ENCODE results near the gene LSM10. TPM values are rescaled to one million over a fixed set of nuclear protein-coding genes. Genes with fewer than 3 reads are reported as not detected.
A peak's percentile ranks its signal among the peaks of the same experiment; 100 is the strongest.

The LSM10 gene
- total RNA-seq, 1 donor from 2014 or later, result 26.1 TPM

DNA sequence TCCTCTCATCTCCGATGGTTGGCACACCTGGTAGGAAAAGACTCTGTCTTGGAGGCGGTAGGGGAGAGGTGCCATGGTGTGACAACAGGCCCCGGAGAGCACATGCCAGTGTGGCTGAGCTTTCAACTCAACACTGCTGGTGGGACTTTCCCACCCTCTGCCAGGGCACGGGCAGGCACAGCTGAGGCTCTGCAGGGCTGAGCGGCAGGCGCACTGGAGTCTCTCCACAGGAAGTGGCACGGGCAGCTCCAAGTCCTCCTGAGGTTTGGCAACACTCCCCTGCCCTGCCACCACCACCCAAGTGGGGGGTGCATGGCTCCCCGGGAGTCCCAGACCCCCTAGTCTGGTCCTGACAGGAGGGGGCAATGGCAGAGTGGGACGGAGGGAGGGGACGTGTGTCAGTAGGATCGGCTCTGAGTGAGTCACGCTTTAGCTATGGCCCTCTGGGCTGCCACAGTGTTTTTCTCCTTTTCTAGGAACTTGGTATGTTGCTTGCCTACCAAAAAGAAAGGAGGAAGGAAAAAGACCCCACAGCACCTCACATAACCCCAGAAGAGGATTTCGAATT is 47.0 kb downstream of the LSM10 start:
- H3K27me3 Mint-ChIP-seq (ENCODE audit: low read depth), result no peaks in the 10 kb centered on the region
- no peak for DNase-seq (ENCODE audit: low spot score in 2 of 2, unreplicated experiment in 2 of 2)
- H3K9me3 Mint-ChIP-seq, result no peaks in the 10 kb centered on the region
- peaks cover 16% of the 10 kb centered on the region for H3K4me1 Mint-ChIP-seq
- no peak overlapping the region for H3K4me3 Mint-ChIP-seq
- no peak for TF ChIP-seq CTCF (IDR thresholded peaks at IDR 0.05; ENCODE audit: unreplicated experiment)
- H3K27ac Mint-ChIP-seq, result peak overlapping the region; percentile 92
- peaks cover 26% of the 10 kb centered on the region for H3K36me3 Mint-ChIP-seq

DNA sequence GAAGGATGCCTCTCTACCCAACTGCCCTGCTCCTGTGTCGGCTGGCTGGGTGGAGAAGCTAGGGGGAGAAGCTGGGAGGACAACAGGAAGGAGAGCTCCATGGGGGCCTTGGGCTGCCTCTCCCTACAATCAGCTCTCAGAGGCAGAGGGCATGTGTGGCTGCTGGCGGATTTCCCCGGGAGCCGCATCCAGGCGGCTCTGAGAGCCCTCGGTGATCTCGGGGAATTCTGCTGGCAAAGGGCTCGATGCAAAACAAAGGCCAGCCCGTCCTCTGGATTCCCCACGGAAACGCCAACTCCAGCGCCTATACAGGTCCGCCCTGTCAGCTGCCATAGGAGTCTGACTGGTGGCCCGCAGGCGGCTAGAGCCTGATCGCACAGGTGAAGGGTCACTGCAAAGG is 47.9 kb downstream of the LSM10 start:
- H3K9me3 Mint-ChIP-seq, result no peaks in the 10 kb centered on the region
- no peak overlapping the region for H3K4me3 Mint-ChIP-seq
- DNase-seq (ENCODE audit: low spot score in 2 of 2, unreplicated experiment in 2 of 2), result no peak
- peaks cover 27% of the 10 kb centered on the region for H3K36me3 Mint-ChIP-seq
- peaks cover 16% of the 10 kb centered on the region for H3K4me1 Mint-ChIP-seq
- TF ChIP-seq CTCF (IDR thresholded peaks at IDR 0.05; ENCODE audit: unreplicated experiment), result no peak
- no peaks in the 10 kb centered on the region for H3K27me3 Mint-ChIP-seq (ENCODE audit: low read depth)
- no peak overlapping the region for H3K27ac Mint-ChIP-seq

DNA sequence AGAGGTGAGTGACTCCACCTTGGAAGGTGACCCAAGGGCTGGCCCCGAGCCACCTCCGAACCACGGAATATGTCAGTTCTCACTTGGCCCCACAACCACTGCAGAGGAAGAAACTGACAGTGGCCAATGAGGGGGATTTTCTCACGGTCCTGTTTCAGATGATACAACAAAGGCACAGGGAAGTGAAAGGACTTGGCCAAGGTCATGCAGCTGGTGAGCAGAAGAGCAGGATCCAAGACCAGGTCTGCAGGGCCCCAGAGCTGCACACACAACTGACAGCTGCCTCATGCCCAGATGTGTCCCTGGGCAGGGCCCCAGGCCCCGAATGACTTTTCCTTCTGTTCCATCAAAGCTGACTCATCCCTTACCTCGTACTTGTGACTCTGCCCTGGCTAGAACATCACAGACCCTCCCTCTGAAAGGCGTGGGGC is 48.5 kb downstream of the LSM10 start:
- H3K9me3 Mint-ChIP-seq, result no peaks in the 10 kb centered on the region
- no peak for TF ChIP-seq CTCF (IDR thresholded peaks at IDR 0.05; ENCODE audit: unreplicated experiment)
- no peaks in the 10 kb centered on the region for H3K27me3 Mint-ChIP-seq (ENCODE audit: low read depth)
- H3K4me3 Mint-ChIP-seq, result no peak overlapping the region
- H3K4me1 Mint-ChIP-seq, result peaks cover 16% of the 10 kb centered on the region
- no peak for DNase-seq (ENCODE audit: low spot score in 2 of 2, unreplicated experiment in 2 of 2)
- H3K36me3 Mint-ChIP-seq, result peaks cover 27% of the 10 kb centered on the region
- H3K27ac Mint-ChIP-seq, result no peak overlapping the region

- DNase-seq (ENCODE audit: low spot score in 2 of 2, unreplicated experiment in 2 of 2), result no peak
- no peaks in the 10 kb centered on the region for H3K27me3 Mint-ChIP-seq (ENCODE audit: low read depth)
- H3K4me3 Mint-ChIP-seq, result no peak overlapping the region
- H3K4me1 Mint-ChIP-seq, result peaks cover 7% of the 10 kb centered on the region
- peaks cover 24% of the 10 kb centered on the region for H3K36me3 Mint-ChIP-seq
- H3K27ac Mint-ChIP-seq, result no peak overlapping the region
- no peak for TF ChIP-seq CTCF (IDR thresholded peaks at IDR 0.05; ENCODE audit: unreplicated experiment)
- H3K9me3 Mint-ChIP-seq, result no peaks in the 10 kb centered on the region
These were observed 50.9 kb downstream of the LSM10 start for GRCh38 chr1:36346741-36347370.

DNA sequence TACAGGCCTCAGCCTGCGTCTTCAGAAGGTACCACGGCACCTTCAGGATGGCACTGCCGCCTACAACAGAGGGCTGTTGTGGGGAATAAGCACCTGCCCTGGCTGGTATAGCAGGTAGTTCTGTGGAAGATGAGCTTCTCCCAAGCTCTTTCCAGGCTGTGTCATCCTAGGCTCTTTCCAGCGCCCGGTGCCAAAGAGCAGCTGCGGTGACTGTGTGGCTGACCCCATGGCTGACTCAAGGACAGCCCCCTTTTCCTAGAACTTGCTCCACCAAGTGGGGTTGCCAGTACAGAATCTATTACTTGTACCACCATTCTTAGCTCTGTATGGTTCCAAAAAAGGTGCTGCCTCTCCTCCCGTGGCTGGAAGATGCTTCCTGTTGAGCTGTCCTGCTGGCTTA is 52.4 kb downstream of the LSM10 start:
- DNase-seq (ENCODE audit: low spot score in 2 of 2, unreplicated experiment in 2 of 2), result no peak
- Mint-ChIP-seq H3K4me3 (no peak overlapping the region), H3K4me1 (no peaks in the 10 kb centered on the region), H3K27me3 (ENCODE audit: low read depth) (no peaks in the 10 kb centered on the region), H3K27ac (no peak overlapping the region), H3K9me3 (no peaks in the 10 kb centered on the region), H3K36me3 (peaks cover 31% of the 10 kb centered on the region)
- TF ChIP-seq CTCF (IDR thresholded peaks at IDR 0.05; ENCODE audit: unreplicated experiment), result no peak

Measured in mesothelial cell of epicardium (in vitro differentiated cells).